Measurements from ENCODE around the gene KRT14.

GRCh38 chr17:41620583-41621434 is 34.1 kb upstream of the KRT14 start:
- TF ChIP-seq POLR2AphosphoS5 (IDR thresholded peaks at IDR 0.05; ENCODE audit: low read depth, low read length) (no peak), POLR2A (IDR thresholded peaks at IDR 0.05; ENCODE audit: low read depth, low read length) (no peak), TAF1 (IDR thresholded peaks at IDR 0.05; ENCODE audit: borderline replicate concordance, low read depth, low read length) (no peak)
